HEK293T (cell line): ENCODE data around the gene EPB41L4B.

Experiments
- CTCF ChIA-PET: fragments of 350-600 bp; formaldehyde crosslinking; extraction: SDS; loops from one replicate; lab custom pipeline; 2021; ENCODE audit warnings: antibody characterized with exemption, inconsistent platforms; lab: Yijun Ruan, JAX
- POLR2A ChIA-PET: fragments of 350-600 bp; formaldehyde crosslinking; extraction: SDS; loops from one replicate; lab custom pipeline; 2020; ENCODE audit warnings: antibody characterized with exemption, inconsistent platforms; lab: Yijun Ruan, JAX
- DNase-seq: peaks from one replicate; pipeline ENCODE4 v3.0.0; 2012; ENCODE audit warnings: mixed read lengths; ENCODE audit errors: extremely low spot score
- ARNT ChIP-seq: fragments of 450-650 bp; IDR thresholded peaks from 2 replicates; pipeline ENCODE4 v1.6.1; 2017; ENCODE audit warnings: mild to moderate bottlenecking
- BHLHE40 ChIP-seq: fragments of 450-650 bp; IDR thresholded peaks from 2 replicates; pipeline ENCODE4 v1.6.1; 2016; ENCODE audit warnings: mild to moderate bottlenecking, moderate library complexity, borderline replicate concordance
- CTBP1 ChIP-seq: fragments of 450-650 bp; IDR thresholded peaks from 2 replicates; pipeline ENCODE4 v1.6.1; 2016; ENCODE audit warnings: borderline replicate concordance
- ELF4 ChIP-seq: fragments of 450-650 bp; IDR thresholded peaks from 2 replicates; pipeline ENCODE4 v1.6.1; 2017; ENCODE audit warnings: antibody characterized with exemption
- FOXA1 ChIP-seq: fragments of 450-650 bp; IDR thresholded peaks from 2 replicates; pipeline ENCODE4 v1.6.1; 2016; ENCODE audit warnings: mild to moderate bottlenecking
- FOXK2 ChIP-seq: fragments of 450-650 bp; IDR thresholded peaks from 2 replicates; pipeline ENCODE4 v1.6.1; 2016; ENCODE audit warnings: mild to moderate bottlenecking
- FOXM1 ChIP-seq: fragments of 450-650 bp; IDR thresholded peaks from 2 replicates; pipeline ENCODE4 v1.6.1; 2017; ENCODE audit warnings: mild to moderate bottlenecking, borderline replicate concordance
- HDGF ChIP-seq: fragments of 450-650 bp; IDR thresholded peaks from 2 replicates; pipeline ENCODE4 v1.6.1; 2017; ENCODE audit warnings: antibody characterized with exemption, borderline replicate concordance
- L3MBTL2 ChIP-seq: fragments of 450-650 bp; conservative IDR thresholded peaks from 2 replicates; pipeline ENCODE4 v1.6.1; 2016; ENCODE audit warnings: mild to moderate bottlenecking
- NFRKB ChIP-seq: fragments of 450-650 bp; IDR thresholded peaks from 2 replicates; pipeline ENCODE4 v1.6.1; 2016; ENCODE audit warnings: mild to moderate bottlenecking, moderate library complexity
- SP1 ChIP-seq: fragments of 450-650 bp; IDR thresholded peaks from 2 replicates; pipeline ENCODE4 v1.6.1; 2017
- SUZ12 ChIP-seq: fragments of 450-650 bp; IDR thresholded peaks from 2 replicates; pipeline ENCODE4 v1.6.1; 2016; ENCODE audit warnings: mild to moderate bottlenecking
- TARDBP ChIP-seq: fragments of 450-650 bp; IDR thresholded peaks from 2 replicates; pipeline ENCODE4 v1.6.1; 2016
- ZNF384 ChIP-seq: fragments of 450-650 bp; IDR thresholded peaks from 2 replicates; pipeline ENCODE4 v1.6.1; 2016
- TF ChIP-seq, protein P1 (sequence below): fragments of 450-650 bp; IDR thresholded peaks from 2 replicates; pipeline ENCODE4 v1.6.1; 2016

The EPB41L4B gene

DNA sequence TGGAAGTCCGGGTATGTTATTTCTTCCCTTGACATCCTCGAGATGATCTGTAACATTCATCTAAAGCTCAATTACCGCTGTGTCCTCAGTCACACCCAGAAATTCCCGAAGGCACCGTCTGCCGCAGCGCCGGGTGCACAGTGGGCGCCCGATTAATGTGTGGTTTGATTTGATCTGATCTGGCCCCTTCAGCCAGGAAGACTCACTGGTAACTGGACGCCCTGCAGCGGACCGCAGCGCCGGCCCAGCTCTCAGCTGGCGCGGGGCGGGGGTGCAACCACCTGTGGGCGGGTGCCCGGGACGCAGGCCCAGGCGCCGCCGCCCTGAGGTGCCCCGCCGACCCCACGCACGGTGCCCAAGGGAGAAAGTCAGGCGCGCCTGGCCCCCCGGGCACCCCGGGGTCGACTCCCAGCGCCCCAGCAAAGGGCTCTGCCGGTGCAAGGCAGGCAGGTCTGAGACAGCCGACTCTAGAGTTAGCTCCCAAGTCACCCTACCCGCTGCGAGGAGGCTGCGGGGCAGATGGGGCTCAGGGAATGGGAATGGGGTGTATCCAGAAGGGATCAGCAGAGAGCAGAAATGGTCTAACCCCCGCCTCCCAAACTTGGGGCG is 1.7 kb downstream of the EPB41L4B start:
- POLR2A ChIA-PET = interaction anchor here (1.1 kb wide), 1 partner anchor 201 kb away, joined by 3 read pairs; no protein-coding TSS in a partner anchor
- CTCF ChIA-PET = interaction anchor here (0.6 to 0.9 kb wide), 2 partner anchors 12 to 135 kb away, joined by 5 to 6 read pairs; no protein-coding TSS in a partner anchor
- no peak for DNase-seq
- TF ChIP-seq SUZ12 (no peak), FOXA1 (no peak)

DNA sequence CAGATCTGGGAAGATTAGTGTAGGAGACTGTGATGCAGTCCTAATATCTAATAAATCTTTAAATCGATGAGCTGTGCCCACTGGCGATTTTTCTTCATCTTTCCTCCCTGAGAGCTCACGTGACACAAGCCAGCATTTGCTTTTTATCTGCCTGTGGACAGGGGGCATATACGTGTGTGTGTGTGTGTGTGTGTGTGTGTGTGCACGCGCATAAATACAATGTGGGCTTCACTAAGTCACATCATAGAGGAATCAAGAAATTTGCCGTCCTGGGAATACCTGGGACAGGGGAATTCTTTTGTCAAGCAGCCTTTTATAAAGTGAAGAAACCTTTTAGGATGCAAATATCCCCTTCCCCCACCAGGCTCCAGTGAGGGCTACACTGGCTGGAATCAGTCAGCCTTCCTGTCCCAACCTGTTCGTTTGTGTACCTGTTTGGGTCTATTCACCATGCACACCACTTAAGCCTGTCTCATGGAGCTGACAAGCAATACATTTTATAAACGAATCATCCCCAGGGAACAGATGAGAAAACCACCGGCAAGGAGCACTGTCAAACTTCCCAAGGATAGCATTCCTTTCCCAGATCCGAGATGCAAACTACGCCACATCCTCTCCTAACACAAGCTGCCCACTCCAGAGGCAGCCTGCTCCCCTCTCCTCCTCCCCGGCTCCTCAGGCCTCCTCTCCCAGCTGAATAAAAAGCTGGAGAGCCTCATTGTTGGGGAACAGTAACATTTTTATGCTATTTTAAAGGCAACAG is 2.7 kb downstream of the EPB41L4B start:
- POLR2A ChIA-PET = interaction anchor here (1.1 to 1.2 kb wide), 2 partner anchors 198 to 200 kb away, joined by 3 to 4 read pairs; partner anchors contain the start of gene TMEM245
- CTCF ChIA-PET = interaction anchor here (0.6 to 0.9 kb wide), 5 partner anchors 11 to 134 kb away, joined by 3 to 7 read pairs (median 5); no protein-coding TSS in a partner anchor
- TF ChIP-seq BHLHE40 (no peak), FOXA1 (no peak), L3MBTL2 (no peak), CTBP1 (no peak), ELF4 (no peak), FOXM1 (no peak), SUZ12 (no peak), ZNF384 (no peak), ARNT (no peak), HDGF (no peak), FOXK2 (no peak), SP1 (no peak), NFRKB (no peak), TARDBP (no peak)
- TF ChIP-seq, protein P1, sequence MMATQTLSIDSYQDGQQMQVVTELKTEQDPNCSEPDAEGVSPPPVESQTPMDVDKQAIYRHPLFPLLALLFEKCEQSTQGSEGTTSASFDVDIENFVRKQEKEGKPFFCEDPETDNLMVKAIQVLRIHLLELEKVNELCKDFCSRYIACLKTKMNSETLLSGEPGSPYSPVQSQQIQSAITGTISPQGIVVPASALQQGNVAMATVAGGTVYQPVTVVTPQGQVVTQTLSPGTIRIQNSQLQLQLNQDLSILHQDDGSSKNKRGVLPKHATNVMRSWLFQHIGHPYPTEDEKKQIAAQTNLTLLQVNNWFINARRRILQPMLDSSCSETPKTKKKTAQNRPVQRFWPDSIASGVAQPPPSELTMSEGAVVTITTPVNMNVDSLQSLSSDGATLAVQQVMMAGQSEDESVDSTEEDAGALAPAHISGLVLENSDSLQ = no peak
- DNase-seq = no peak

DNA sequence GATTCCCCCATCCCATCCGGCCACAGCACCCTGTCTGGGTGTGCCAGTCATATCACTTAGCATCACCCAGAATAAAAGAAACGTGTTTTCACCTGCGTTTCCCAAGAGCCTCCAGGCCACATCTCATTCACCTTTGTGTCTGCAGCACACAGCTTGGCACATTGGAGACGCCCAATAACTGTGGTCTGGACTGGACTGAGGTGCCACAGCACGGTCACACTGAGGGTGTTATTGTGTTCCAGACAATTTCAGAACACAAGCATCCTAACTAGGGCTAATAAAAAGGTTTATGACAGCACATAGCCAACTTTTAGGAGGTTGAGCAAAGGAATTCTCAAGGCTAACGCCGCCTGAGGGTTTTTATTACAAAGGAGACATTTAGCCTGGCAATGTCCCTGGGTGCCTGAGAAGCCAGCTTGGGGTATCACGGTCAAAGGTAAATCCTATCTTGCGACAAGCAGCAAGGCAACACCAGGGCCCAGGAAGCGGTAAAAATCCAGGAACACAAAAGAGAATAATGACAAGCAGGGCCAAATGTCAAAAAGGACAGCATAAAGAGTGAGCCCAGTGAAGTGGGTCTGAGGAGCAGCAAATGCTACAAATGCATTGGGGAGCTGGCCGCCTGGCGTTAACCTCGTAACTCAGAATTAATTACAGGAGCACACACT is 3.4 kb downstream of the EPB41L4B start:
- CTCF ChIA-PET = interaction anchor here (0.6 to 0.7 kb wide), 2 partner anchors 12 to 45 kb away, joined by 3 to 7 read pairs; no protein-coding TSS in a partner anchor
- no peak for DNase-seq
- POLR2A ChIA-PET = interaction anchor here (1.2 kb wide), 1 partner anchor 198 kb away, joined by 4 read pairs; the partner anchor contains the start of gene TMEM245
- TF ChIP-seq FOXK2 = no peak
- no peak for TF ChIP-seq SP1

DNA sequence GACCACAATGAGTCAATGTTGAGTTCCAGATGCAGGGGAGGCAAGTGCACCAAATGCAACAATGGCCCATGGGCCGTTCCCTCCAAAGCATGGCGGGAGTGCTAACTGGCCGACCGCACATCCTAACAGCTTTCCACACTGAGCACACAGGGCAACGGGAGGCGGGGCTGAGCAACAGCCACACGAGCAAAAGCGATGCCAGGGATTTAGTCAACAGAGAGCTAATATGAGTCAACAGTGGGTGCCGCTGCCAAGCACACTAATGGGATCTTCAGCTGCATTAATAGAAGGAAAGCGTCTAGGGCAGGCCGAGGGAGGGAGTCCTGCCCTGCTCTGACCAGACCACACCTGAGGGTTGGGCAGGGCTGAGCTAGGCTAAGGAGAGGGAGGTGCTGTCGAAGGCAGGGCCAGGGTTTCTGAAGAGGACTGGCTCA is 4.6 kb downstream of the EPB41L4B start:
- CTCF ChIA-PET = no interaction called here
- no peak for DNase-seq
- no peak for TF ChIP-seq FOXM1
- TF ChIP-seq NFRKB = no peak
- TF ChIP-seq TARDBP = no peak
- TF ChIP-seq ZNF384 = no peak
- POLR2A ChIA-PET = no interaction called here

DNA sequence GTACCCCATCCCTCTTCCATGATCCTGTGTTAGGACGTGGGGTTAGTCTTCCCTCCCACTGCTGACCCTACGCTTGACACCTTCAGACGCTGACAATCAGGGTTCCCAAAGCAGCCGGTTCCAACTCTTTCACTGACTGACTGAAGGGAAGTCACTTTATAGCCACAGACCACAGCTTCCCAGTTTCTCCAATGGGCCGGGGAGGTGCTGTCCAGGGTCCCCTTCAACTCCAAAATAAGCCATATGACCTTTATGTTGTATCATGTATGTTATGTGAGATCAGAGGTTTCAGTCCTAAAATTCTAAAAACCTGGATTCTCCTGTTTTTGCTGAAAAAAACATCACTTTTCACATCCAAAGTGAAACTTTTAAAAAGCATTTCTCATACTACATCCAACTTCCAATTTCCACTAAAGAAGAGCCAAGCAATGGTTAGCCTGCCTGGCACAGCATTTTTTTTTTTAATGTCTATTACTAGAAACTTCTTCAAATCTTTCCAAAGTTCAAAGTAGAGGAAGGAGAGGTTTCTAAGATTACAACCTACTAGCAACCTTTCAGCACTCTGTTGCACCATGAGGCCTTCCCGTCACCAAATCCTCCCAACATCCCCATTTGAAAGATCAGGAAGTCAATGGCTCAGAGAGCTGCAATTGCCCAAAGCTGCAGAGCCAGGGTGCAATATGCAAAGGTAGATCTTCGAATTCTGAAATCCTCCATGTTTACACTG is 5.2 kb downstream of the EPB41L4B start:
- DNase-seq = no peak

DNA sequence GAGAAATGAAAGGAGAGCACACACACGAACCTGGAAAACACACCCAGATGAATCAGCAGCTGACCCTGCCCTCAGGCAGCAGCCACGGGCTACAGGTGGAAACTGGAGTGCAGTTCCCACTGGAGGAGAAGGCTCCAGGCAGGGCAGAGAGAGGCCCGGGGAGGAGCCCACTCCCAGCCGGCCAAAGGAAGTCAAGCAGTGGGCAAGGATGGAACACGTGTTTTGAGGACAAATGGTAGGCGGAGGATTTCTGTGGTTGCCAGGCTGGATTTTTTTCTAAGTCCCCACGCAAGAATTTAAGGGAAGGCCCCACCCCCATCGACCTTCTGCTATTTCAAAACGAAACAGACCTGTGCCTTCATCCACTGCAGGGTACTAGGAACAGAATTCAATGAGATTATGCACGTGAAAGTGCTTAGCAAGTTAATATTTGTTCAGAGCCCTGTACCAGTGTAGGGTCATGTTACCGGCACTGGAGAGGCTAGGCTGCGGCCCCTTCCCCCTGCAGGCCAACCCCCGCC is 6.8 kb downstream of the EPB41L4B start:
- TF ChIP-seq, protein P1 = no peak
- CTCF ChIA-PET = no interaction called here
- POLR2A ChIA-PET = no interaction called here
- no peak for DNase-seq

More for the DNA sequence above, 5.2 kb downstream of the EPB41L4B start:
- ChIA-PET CTCF (no interaction called here), POLR2A (no interaction called here)
- no peak for TF ChIP-seq BHLHE40
- no peak for TF ChIP-seq HDGF
- TF ChIP-seq CTBP1 = no peak
- TF ChIP-seq SP1 = no peak
- TF ChIP-seq, protein P1 = no peak
- no peak for TF ChIP-seq SUZ12
- no peak for TF ChIP-seq ZNF384
- no peak for TF ChIP-seq FOXK2
- no peak for TF ChIP-seq ARNT
- no peak for TF ChIP-seq ELF4
